HEK293 (cell line): ENCODE data around the gene EXOSC9.

ENCODE experiments used
- CTCF ChIA-PET: fragments of 350-600 bp; formaldehyde crosslinking; extraction: SDS; loops from one replicate; lab custom pipeline; 2021; ENCODE audit warnings: antibody characterized with exemption; lab: Yijun Ruan, JAX
- POLR2A ChIA-PET: fragments of 300-600 bp; formaldehyde crosslinking; extraction: SDS; loops from one replicate; lab custom pipeline; 2020; ENCODE audit warnings: antibody characterized with exemption, inconsistent platforms; lab: Yijun Ruan, JAX
- H3K27ac ChIP-seq: fragments of 200-500 bp; sonication (Bioruptor generic); 2 replicates; pipeline ENCODE4 v1.5.1; 2014; ENCODE audit warnings: low read depth, low read length, control low read depth, inconsistent platforms; ENCODE audit errors: extremely low read depth
- H3K36me3 ChIP-seq, 2 experiments: fragments of 200-500 bp in 1 of 2; sonication (Bioruptor generic) in 1 of 2; 1 replicate in 1 of 2; 2 replicates in 1 of 2; pipeline ENCODE4 v1.5.1; 2014 to 2017; ENCODE audit warnings: inconsistent platforms in 2 of 2, low read length in 2 of 2; ENCODE audit not compliant: control insufficient read depth in 2 of 2, insufficient read depth in 1 of 2
- H3K4me1 ChIP-seq: fragments of 200-500 bp; sonication (Bioruptor generic); 2 replicates; pipeline ENCODE4 v1.5.1; 2014; ENCODE audit warnings: mild to moderate bottlenecking, low read length, inconsistent platforms; ENCODE audit not compliant: control insufficient read depth, insufficient read depth
- H3K4me3 ChIP-seq: 2 replicates; pipeline ENCODE4 v1.5.1; 2011; ENCODE audit warnings: low read depth, mild to moderate bottlenecking, control low read depth, low read length, moderate library complexity
- H3K9me3 ChIP-seq: fragments of 200-500 bp; sonication (Bioruptor generic); 2 replicates; pipeline ENCODE4 v1.5.1; 2014; ENCODE audit warnings: low read depth, low read length, inconsistent platforms; ENCODE audit not compliant: control insufficient read depth, insufficient read depth
- FEZF1 ChIP-seq: fragments of 450-650 bp; formaldehyde crosslinking; IDR thresholded peaks from 2 replicates; pipeline ENCODE4 v1.5.1; 2016; ENCODE audit warnings: missing biosample characterization, missing genetic modification characterization
- KLF1 ChIP-seq: fragments of 450-650 bp; formaldehyde crosslinking; IDR thresholded peaks from 2 replicates; pipeline ENCODE4 v1.5.1; 2016; ENCODE audit warnings: missing biosample characterization, missing genetic modification characterization
- KLF9 ChIP-seq: fragments of 450-650 bp; formaldehyde crosslinking; IDR thresholded peaks from 2 replicates; pipeline ENCODE4 v1.5.1; 2016; ENCODE audit warnings: missing biosample characterization, missing genetic modification characterization, low read depth
- SP2 ChIP-seq: fragments of 450-650 bp; formaldehyde crosslinking; IDR thresholded peaks from 2 replicates; pipeline ENCODE4 v1.5.1; 2016; ENCODE audit warnings: missing biosample characterization, missing genetic modification characterization
- TCF7L2 ChIP-seq: IDR thresholded peaks from 2 replicates; pipeline ENCODE4 v1.6.1; 2011; ENCODE audit warnings: low read depth, mild to moderate bottlenecking, inconsistent platforms, low read length, moderate library complexity, borderline replicate concordance
- ZFP3 ChIP-seq: fragments of 450-650 bp; formaldehyde crosslinking; IDR thresholded peaks from 2 replicates; pipeline ENCODE4 v1.5.1; 2016; ENCODE audit warnings: low read depth, missing biosample characterization, missing genetic modification characterization
- ZNF155 ChIP-seq: fragments of 450-650 bp; formaldehyde crosslinking; IDR thresholded peaks from 2 replicates; pipeline ENCODE4 v1.5.1; 2016; ENCODE audit warnings: missing biosample characterization, missing genetic modification characterization
- ZNF292 ChIP-seq: fragments of 450-650 bp; formaldehyde crosslinking; IDR thresholded peaks from 2 replicates; pipeline ENCODE4 v1.5.1; 2016; ENCODE audit warnings: low read depth, missing biosample characterization, missing genetic modification characterization, borderline replicate concordance
- ZNF510 ChIP-seq: fragments of 450-650 bp; formaldehyde crosslinking; IDR thresholded peaks from 2 replicates; pipeline ENCODE4 v1.5.1; 2018; ENCODE audit warnings: mild to moderate bottlenecking, missing genetic modification characterization, missing biosample characterization; ENCODE audit not compliant: insufficient replicate concordance
- ZNF521 ChIP-seq: fragments of 450-650 bp; formaldehyde crosslinking; IDR thresholded peaks from 2 replicates; pipeline ENCODE4 v1.5.1; 2017; ENCODE audit warnings: missing biosample characterization, mild to moderate bottlenecking, missing genetic modification characterization
- ZNF701 ChIP-seq: fragments of 450-650 bp; formaldehyde crosslinking; IDR thresholded peaks from 2 replicates; pipeline ENCODE4 v1.5.1; 2016; ENCODE audit warnings: missing biosample characterization, missing genetic modification characterization
- ZSCAN23 ChIP-seq: fragments of 450-650 bp; formaldehyde crosslinking; IDR thresholded peaks from 2 replicates; pipeline ENCODE4 v1.5.1; 2016; ENCODE audit warnings: missing biosample characterization, missing genetic modification characterization
- TF ChIP-seq, protein P1 (sequence below): fragments of 450-650 bp; formaldehyde crosslinking; IDR thresholded peaks from 2 replicates; pipeline ENCODE4 v1.5.0; 2017; ENCODE audit warnings: missing biosample characterization, missing genetic modification characterization, borderline replicate concordance
- TF ChIP-seq, protein P2 (sequence below): fragments of 450-650 bp; formaldehyde crosslinking; IDR thresholded peaks from 2 replicates; pipeline ENCODE4 v1.5.1; 2016; ENCODE audit warnings: missing biosample characterization, missing genetic modification characterization
- TF ChIP-seq, protein P3 (sequence below): fragments of 450-650 bp; formaldehyde crosslinking; IDR thresholded peaks from 2 replicates; pipeline ENCODE4 v1.5.1; 2016; ENCODE audit warnings: missing biosample characterization, missing genetic modification characterization
- TF ChIP-seq, protein P4 (sequence below): fragments of 450-650 bp; formaldehyde crosslinking; IDR thresholded peaks from 2 replicates; pipeline ENCODE4 v1.5.1; 2016; ENCODE audit warnings: missing biosample characterization, missing genetic modification characterization
- TF ChIP-seq, protein P5 (sequence below): fragments of 450-650 bp; formaldehyde crosslinking; IDR thresholded peaks from 2 replicates; pipeline ENCODE4 v1.5.1; 2016; ENCODE audit warnings: missing biosample characterization, missing genetic modification characterization
- TF ChIP-seq, protein P6 (sequence below): fragments of 450-650 bp; formaldehyde crosslinking; IDR thresholded peaks from 2 replicates; pipeline ENCODE4 v1.5.1; 2016; ENCODE audit warnings: missing biosample characterization, missing genetic modification characterization

EXOSC9 gene

DNA sequence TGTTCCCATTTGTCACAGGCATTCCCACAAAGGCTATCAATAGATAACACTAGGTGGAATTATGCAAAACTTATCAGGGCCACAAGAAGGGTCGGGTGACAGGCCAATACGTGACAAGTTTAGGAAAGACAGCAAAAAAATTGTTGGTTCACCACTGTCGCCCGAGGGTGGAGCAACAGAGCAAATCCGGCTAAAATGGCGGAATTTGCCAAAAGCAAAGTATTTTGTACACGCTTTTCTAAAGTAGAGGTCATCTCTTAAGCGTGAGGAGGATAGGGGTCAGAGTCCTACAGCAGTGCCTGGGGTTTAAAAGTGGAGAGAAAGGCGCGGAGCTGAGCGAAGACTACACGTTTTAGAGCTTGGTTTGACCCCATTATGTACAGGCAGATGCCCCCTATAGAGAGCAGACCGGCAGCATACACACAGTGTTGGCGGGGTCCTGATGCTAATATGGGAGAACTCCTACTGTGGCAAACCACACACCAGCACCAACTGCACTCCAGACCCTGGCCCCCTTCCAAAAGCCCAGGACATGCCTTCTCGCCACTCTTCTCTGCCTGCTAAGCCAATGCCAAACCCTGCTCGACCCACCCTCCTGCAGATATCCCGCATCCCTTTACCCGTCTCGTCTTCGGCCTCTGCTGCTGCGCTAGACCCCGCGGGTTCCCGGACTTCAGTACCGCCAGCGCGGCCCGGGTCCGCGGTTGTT is 21.8 kb downstream of the EXOSC9 start (continued):
- no peak for TF ChIP-seq ZNF521 (tag by site-specific recombination)
- no peak for TF ChIP-seq FEZF1 (tag by site-specific recombination)
- 0 out of 2 replicates have a peak, but pooled peaks have one; percentile 35 for TF ChIP-seq ZFP3
- TF ChIP-seq, protein P1, sequence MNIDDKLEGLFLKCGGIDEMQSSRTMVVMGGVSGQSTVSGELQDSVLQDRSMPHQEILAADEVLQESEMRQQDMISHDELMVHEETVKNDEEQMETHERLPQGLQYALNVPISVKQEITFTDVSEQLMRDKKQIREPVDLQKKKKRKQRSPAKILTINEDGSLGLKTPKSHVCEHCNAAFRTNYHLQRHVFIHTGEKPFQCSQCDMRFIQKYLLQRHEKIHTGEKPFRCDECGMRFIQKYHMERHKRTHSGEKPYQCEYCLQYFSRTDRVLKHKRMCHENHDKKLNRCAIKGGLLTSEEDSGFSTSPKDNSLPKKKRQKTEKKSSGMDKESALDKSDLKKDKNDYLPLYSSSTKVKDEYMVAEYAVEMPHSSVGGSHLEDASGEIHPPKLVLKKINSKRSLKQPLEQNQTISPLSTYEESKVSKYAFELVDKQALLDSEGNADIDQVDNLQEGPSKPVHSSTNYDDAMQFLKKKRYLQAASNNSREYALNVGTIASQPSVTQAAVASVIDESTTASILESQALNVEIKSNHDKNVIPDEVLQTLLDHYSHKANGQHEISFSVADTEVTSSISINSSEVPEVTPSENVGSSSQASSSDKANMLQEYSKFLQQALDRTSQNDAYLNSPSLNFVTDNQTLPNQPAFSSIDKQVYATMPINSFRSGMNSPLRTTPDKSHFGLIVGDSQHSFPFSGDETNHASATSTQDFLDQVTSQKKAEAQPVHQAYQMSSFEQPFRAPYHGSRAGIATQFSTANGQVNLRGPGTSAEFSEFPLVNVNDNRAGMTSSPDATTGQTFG (tag by site-specific recombination), result no peak
- TF ChIP-seq ZNF292 (tag by site-specific recombination), result no peak
- TF ChIP-seq, protein P2, sequence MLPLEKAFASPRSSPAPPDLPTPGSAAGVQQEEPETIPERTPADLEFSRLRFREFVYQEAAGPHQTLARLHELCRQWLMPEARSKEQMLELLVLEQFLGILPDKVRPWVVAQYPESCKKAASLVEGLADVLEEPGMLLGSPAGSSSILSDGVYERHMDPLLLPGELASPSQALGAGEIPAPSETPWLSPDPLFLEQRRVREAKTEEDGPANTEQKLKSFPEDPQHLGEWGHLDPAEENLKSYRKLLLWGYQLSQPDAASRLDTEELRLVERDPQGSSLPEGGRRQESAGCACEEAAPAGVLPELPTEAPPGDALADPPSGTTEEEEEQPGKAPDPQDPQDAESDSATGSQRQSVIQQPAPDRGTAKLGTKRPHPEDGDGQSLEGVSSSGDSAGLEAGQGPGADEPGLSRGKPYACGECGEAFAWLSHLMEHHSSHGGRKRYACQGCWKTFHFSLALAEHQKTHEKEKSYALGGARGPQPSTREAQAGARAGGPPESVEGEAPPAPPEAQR, result no peak
- no peak for TF ChIP-seq ZNF510 (tag by site-specific recombination)

DNA sequence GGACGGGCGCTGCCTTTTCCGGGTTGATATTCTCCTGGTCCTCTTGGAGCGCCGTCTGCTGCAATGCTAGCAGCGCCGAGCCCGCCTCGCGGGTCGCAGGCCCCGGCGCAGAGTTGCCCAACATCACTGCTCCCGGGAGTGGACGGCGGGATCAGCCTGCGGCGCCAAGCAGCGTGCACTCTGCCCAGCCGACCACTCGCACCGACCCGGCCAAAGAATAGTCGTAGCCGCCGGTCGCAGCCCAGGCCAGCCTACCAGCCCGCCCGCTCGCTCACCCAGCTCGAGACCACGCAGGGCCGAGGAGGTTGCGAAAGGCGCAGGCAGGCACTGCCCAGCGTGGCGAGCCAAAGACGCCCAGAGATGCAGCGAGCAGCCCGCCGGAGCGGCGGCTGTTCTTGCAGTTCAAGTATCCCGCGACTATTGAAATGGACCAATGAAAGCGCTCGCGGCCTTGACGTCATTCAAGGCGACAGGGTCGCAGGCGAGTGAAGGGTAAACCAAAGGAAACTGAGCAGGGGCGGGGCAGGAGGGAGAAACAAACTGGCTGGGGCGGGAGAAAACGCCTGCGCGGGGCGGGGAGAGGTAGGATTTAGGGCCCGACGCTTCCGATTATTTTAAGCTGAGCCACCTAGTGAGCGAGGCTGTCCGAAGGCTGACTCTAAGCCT is 22.5 kb downstream of the EXOSC9 start, which contains the start of gene CCNA2:
Gene CCNA2 (minus strand): TSS at position 379 of the 666 bp plus-strand sequence. CDS start 255 bp downstream, at position 124.
- no peaks in the 10 kb centered on the region for H3K9me3 ChIP-seq
- ChIA-PET POLR2A (interaction anchor here (0.8 to 1.0 kb wide), 3 partner anchors 13 to 46 kb away, joined by 4 to 5 read pairs (median 4); partner anchors contain the start of gene BBS7), CTCF (interaction anchor here (0.6 to 1.0 kb wide), 2 partner anchors 12 to 182 kb away, joined by 4 read pairs; no protein-coding TSS in a partner anchor)
- peak within 1 kb of the TSS; percentile 87 for H3K4me3 ChIP-seq
- peak within 1 kb of the TSS; percentile 63 for H3K27ac ChIP-seq
- no peaks in the 10 kb centered on the region; the same call in 1 of the 2 replicates for H3K4me1 ChIP-seq
- peaks cover 16 to 62% of the 10 kb centered on the region in 2 experiments for H3K36me3 ChIP-seq
- no peak for TF ChIP-seq ZNF701 (tag by site-specific recombination)
- TF ChIP-seq TCF7L2, result no peak
- TF ChIP-seq, protein P3, sequence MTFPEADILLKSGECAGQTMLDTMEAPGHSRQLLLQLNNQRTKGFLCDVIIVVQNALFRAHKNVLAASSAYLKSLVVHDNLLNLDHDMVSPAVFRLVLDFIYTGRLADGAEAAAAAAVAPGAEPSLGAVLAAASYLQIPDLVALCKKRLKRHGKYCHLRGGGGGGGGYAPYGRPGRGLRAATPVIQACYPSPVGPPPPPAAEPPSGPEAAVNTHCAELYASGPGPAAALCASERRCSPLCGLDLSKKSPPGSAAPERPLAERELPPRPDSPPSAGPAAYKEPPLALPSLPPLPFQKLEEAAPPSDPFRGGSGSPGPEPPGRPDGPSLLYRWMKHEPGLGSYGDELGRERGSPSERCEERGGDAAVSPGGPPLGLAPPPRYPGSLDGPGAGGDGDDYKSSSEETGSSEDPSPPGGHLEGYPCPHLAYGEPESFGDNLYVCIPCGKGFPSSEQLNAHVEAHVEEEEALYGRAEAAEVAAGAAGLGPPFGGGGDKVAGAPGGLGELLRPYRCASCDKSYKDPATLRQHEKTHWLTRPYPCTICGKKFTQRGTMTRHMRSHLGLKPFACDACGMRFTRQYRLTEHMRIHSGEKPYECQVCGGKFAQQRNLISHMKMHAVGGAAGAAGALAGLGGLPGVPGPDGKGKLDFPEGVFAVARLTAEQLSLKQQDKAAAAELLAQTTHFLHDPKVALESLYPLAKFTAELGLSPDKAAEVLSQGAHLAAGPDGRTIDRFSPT, result peak; percentile 85
- TF ChIP-seq, protein P4, sequence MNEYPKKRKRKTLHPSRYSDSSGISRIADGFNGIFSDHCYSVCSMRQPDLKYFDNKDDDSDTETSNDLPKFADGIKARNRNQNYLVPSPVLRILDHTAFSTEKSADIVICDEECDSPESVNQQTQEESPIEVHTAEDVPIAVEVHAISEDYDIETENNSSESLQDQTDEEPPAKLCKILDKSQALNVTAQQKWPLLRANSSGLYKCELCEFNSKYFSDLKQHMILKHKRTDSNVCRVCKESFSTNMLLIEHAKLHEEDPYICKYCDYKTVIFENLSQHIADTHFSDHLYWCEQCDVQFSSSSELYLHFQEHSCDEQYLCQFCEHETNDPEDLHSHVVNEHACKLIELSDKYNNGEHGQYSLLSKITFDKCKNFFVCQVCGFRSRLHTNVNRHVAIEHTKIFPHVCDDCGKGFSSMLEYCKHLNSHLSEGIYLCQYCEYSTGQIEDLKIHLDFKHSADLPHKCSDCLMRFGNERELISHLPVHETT (tag by site-specific recombination), result peak; percentile 25; the same call in 1 of the 2 replicates
- TF ChIP-seq KLF9, result peak; percentile 43; the same call in 1 of the 2 replicates
- TF ChIP-seq, protein P5, sequence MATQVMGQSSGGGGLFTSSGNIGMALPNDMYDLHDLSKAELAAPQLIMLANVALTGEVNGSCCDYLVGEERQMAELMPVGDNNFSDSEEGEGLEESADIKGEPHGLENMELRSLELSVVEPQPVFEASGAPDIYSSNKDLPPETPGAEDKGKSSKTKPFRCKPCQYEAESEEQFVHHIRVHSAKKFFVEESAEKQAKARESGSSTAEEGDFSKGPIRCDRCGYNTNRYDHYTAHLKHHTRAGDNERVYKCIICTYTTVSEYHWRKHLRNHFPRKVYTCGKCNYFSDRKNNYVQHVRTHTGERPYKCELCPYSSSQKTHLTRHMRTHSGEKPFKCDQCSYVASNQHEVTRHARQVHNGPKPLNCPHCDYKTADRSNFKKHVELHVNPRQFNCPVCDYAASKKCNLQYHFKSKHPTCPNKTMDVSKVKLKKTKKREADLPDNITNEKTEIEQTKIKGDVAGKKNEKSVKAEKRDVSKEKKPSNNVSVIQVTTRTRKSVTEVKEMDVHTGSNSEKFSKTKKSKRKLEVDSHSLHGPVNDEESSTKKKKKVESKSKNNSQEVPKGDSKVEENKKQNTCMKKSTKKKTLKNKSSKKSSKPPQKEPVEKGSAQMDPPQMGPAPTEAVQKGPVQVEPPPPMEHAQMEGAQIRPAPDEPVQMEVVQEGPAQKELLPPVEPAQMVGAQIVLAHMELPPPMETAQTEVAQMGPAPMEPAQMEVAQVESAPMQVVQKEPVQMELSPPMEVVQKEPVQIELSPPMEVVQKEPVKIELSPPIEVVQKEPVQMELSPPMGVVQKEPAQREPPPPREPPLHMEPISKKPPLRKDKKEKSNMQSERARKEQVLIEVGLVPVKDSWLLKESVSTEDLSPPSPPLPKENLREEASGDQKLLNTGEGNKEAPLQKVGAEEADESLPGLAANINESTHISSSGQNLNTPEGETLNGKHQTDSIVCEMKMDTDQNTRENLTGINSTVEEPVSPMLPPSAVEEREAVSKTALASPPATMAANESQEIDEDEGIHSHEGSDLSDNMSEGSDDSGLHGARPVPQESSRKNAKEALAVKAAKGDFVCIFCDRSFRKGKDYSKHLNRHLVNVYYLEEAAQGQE, result peak; percentile 39; the same call in 1 of the 2 replicates
- 0 out of 2 replicates have a peak, but pooled peaks have one; percentile 46 for TF ChIP-seq KLF1 (tag by site-specific recombination)
- TF ChIP-seq, protein P6, sequence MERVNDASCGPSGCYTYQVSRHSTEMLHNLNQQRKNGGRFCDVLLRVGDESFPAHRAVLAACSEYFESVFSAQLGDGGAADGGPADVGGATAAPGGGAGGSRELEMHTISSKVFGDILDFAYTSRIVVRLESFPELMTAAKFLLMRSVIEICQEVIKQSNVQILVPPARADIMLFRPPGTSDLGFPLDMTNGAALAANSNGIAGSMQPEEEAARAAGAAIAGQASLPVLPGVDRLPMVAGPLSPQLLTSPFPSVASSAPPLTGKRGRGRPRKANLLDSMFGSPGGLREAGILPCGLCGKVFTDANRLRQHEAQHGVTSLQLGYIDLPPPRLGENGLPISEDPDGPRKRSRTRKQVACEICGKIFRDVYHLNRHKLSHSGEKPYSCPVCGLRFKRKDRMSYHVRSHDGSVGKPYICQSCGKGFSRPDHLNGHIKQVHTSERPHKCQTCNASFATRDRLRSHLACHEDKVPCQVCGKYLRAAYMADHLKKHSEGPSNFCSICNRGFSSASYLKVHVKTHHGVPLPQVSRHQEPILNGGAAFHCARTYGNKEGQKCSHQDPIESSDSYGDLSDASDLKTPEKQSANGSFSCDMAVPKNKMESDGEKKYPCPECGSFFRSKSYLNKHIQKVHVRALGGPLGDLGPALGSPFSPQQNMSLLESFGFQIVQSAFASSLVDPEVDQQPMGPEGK (tag by site-specific recombination), result peak; percentile 49
- peak; percentile 90 for TF ChIP-seq SP2 (tag by site-specific recombination)
- TF ChIP-seq ZSCAN23 (tag by site-specific recombination), result no peak
- no peak for TF ChIP-seq ZNF155 (tag by site-specific recombination)
